ENCODE measurements around the gene SMCO4.
"Not testable (repeated sequence)": the region's sequence is repeated elsewhere in the genome, so short reads cannot be mapped to it uniquely, and the experiment has no call there.

The SMCO4 gene

GRCh38 chr11:93476796-93477195 lies 66.4 kb downstream of the SMCO4 start:
- no peak for DNase-seq (ENCODE audit: low read depth)

GRCh38 chr11:93474123-93474522 lies 69.1 kb downstream of the SMCO4 start:
- DNase-seq (ENCODE audit: low read depth): no peak

- DNase-seq (ENCODE audit: low read depth): no peak
These were observed 74.9 kb downstream of the SMCO4 start for GRCh38 chr11:93468290-93468689.

- DNase-seq (ENCODE audit: low read depth): no peak
These were observed 76.1 kb downstream of the SMCO4 start for GRCh38 chr11:93467054-93467453.

- no peak for DNase-seq (ENCODE audit: low read depth)
These were observed 78.2 kb downstream of the SMCO4 start for GRCh38 chr11:93464927-93465540.

- not testable (repeated sequence) for DNase-seq (ENCODE audit: low read depth)
These were observed 79.5 kb downstream of the SMCO4 start for GRCh38 chr11:93463666-93464065.

GRCh38 chr11:93458286-93458685 lies 84.9 kb downstream of the SMCO4 start:
- no peak for DNase-seq (ENCODE audit: low read depth)

- DNase-seq (ENCODE audit: low read depth): no peak
These were observed 98.5 kb downstream of the SMCO4 start for GRCh38 chr11:93444617-93445073.

GRCh38 chr11:93443232-93443631 lies 100.0 kb downstream of the SMCO4 start:
- DNase-seq (ENCODE audit: low read depth): not testable (repeated sequence)

GRCh38 chr11:93432247-93432646 lies 110.9 kb downstream of the SMCO4 start:
- DNase-seq (ENCODE audit: low read depth): no peak
